ENCODE results near the gene ACTR2. TPM values are rescaled to one million over a fixed set of nuclear protein-coding genes. Genes with fewer than 3 reads are reported as not detected.
A peak's percentile ranks its signal among the peaks of the same experiment; 100 is the strongest.

ACTR2 gene
- total and polyA plus RNA-seq, 2 of the 13 experiments (the other 11 are each of a cell fraction or from before 2014, with no cell fraction given) = 51.2 to 100 TPM

DNA sequence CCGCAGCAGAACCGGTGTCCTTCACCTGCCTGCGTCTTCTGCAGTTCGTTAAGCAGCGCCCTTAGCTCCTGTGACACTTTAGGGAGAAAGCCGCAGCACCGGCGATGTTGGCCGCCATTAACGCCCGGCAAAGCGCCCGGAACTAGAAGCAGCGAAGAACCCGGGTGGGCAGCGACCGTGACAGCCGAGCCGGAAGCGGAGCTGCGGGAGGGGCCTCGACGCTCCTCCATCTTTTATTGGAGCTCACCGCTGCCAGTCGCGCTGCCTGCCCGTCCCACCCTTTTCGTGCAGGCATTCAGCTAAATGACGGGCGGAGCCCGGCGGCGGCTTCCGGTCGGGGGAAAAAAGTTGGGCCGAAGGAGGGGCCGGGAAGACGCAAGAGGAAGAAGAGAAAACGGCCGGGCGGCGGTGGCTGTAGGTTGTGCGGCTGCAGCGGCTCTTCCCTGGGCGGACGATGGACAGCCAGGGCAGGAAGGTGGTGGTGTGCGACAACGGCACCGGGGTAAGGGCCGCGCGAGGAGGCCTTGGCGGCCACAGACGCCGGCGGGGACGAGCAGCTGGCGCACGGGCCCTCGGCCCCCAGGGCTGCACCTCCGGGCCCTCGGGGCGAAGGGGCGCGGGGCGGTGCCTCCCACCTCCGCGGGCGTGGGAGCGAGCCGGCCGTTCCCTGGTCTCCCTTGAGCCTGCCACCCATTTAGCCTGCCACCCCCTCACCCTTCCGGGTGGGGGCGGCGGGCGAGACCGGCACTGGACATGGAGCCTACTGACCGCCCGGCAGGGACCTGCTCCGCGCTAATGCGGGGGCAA is at the start of gene ACTR2 (continued):
- TF ChIP-seq FOXM1 (CRISPR knock-in tag; IDR thresholded peaks at IDR 0.05) (no peak), NFKB2 (CRISPR knock-in tag; IDR thresholded peaks at IDR 0.05; ENCODE audit: borderline replicate concordance) (peak; percentile 81; the same call in 1 of the 2 replicates), CBX2 (IDR thresholded peaks at IDR 0.05; ENCODE audit: low read depth, low read length) (no peak), CBX2 (CRISPR knock-in tag; IDR thresholded peaks at IDR 0.05; ENCODE audit: low read depth) (no peak), ZNF614 (CRISPR knock-in tag; IDR thresholded peaks at IDR 0.05; ENCODE audit: borderline replicate concordance) (peak; percentile 79; the same call in 1 of the 2 replicates), ZNF546 (CRISPR knock-in tag; conservative IDR thresholded peaks at IDR 0.05) (peak; percentile 89), ZNF451 (CRISPR knock-in tag; IDR thresholded peaks at IDR 0.05) (peak; percentile 54), FUBP1 (CRISPR knock-in tag; IDR thresholded peaks at IDR 0.05; ENCODE audit: borderline replicate concordance) (no peak), SATB2 (CRISPR knock-in tag; IDR thresholded peaks at IDR 0.05) (0 out of 2 replicates have a peak, but pooled peaks have one; percentile 13), HNRNPLL (IDR thresholded peaks at IDR 0.05; ENCODE audit: low read depth, low read length, poor library complexity, severe bottlenecking) (peak; percentile 95), ZMYM2 (CRISPR knock-in tag; IDR thresholded peaks at IDR 0.05) (0 out of 2 replicates have a peak, but pooled peaks have one; percentile 4), MIER3 (CRISPR knock-in tag; IDR thresholded peaks at IDR 0.05; ENCODE audit: borderline replicate concordance) (no peak; the same call in 1 of the 2 replicates)
- TF ChIP-seq, protein P1, sequence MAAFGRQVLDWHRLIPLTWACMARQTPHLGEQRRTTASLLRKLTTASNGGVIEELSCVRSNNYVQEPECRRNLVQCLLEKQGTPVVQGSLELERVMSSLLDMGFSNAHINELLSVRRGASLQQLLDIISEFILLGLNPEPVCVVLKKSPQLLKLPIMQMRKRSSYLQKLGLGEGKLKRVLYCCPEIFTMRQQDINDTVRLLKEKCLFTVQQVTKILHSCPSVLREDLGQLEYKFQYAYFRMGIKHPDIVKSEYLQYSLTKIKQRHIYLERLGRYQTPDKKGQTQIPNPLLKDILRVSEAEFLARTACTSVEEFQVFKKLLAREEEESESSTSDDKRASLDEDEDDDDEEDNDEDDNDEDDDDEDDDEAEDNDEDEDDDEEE (CRISPR knock-in tag; IDR thresholded peaks at IDR 0.05) = peak; percentile 95; the same call in 1 of the 2 replicates
- TF ChIP-seq, protein P2, sequence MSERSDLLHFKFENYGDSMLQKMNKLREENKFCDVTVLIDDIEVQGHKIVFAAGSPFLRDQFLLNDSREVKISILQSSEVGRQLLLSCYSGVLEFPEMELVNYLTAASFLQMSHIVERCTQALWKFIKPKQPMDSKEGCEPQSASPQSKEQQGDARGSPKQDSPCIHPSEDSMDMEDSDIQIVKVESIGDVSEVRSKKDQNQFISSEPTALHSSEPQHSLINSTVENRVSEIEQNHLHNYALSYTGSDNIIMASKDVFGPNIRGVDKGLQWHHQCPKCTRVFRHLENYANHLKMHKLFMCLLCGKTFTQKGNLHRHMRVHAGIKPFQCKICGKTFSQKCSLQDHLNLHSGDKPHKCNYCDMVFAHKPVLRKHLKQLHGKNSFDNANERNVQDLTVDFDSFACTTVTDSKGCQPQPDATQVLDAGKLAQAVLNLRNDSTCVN (CRISPR knock-in tag; IDR thresholded peaks at IDR 0.05; ENCODE audit: borderline replicate concordance) = peak; percentile 43
- TF ChIP-seq, protein P3, sequence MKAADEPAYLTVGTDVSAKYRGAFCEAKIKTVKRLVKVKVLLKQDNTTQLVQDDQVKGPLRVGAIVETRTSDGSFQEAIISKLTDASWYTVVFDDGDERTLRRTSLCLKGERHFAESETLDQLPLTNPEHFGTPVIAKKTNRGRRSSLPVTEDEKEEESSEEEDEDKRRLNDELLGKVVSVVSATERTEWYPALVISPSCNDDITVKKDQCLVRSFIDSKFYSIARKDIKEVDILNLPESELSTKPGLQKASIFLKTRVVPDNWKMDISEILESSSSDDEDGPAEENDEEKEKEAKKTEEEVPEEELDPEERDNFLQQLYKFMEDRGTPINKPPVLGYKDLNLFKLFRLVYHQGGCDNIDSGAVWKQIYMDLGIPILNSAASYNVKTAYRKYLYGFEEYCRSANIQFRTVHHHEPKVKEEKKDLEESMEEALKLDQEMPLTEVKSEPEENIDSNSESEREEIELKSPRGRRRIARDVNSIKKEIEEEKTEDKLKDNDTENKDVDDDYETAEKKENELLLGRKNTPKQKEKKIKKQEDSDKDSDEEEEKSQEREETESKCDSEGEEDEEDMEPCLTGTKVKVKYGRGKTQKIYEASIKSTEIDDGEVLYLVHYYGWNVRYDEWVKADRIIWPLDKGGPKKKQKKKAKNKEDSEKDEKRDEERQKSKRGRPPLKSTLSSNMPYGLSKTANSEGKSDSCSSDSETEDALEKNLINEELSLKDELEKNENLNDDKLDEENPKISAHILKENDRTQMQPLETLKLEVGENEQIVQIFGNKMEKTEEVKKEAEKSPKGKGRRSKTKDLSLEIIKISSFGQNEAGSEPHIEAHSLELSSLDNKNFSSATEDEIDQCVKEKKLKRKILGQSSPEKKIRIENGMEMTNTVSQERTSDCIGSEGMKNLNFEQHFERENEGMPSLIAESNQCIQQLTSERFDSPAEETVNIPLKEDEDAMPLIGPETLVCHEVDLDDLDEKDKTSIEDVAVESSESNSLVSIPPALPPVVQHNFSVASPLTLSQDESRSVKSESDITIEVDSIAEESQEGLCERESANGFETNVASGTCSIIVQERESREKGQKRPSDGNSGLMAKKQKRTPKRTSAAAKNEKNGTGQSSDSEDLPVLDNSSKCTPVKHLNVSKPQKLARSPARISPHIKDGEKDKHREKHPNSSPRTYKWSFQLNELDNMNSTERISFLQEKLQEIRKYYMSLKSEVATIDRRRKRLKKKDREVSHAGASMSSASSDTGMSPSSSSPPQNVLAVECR (CRISPR knock-in tag; IDR thresholded peaks at IDR 0.05; ENCODE audit: borderline replicate concordance) = peak; percentile 96
- TF ChIP-seq, protein P4, sequence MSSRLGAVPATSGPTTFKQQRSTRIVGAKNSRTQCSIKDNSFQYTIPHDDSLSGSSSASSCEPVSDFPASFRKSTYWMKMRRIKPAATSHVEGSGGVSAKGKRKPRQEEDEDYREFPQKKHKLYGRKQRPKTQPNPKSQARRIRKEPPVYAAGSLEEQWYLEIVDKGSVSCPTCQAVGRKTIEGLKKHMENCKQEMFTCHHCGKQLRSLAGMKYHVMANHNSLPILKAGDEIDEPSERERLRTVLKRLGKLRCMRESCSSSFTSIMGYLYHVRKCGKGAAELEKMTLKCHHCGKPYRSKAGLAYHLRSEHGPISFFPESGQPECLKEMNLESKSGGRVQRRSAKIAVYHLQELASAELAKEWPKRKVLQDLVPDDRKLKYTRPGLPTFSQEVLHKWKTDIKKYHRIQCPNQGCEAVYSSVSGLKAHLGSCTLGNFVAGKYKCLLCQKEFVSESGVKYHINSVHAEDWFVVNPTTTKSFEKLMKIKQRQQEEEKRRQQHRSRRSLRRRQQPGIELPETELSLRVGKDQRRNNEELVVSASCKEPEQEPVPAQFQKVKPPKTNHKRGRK (CRISPR knock-in tag; IDR thresholded peaks at IDR 0.05) = 0 out of 2 replicates have a peak, but pooled peaks have one; percentile 41

Data from HepG2 (cell line).